Progenitor cell of endocrine pancreas (in vitro differentiated cells): ENCODE results near the gene KCNMA1. TPM values are rescaled to one million over a fixed set of nuclear protein-coding genes. Genes with fewer than 3 reads are reported as not detected.

Experiments
- DNase-seq: peaks from one replicate; pipeline ENCODE4 v3.0.0; 2021; ENCODE audit warnings: low spot score; ENCODE audit not compliant: unreplicated experiment
- H3K27ac Mint-ChIP-seq: 2 replicates; pipeline ENCODE4 v1.8.0; 2021; ENCODE audit warnings: mild to moderate bottlenecking, moderate library complexity, mixed read lengths
- H3K27me3 Mint-ChIP-seq: 2 replicates; pipeline ENCODE4 v1.8.0; 2021; ENCODE audit warnings: mixed read lengths
- H3K36me3 Mint-ChIP-seq: 2 replicates; pipeline ENCODE4 v1.8.0; 2022; ENCODE audit warnings: mixed read lengths; ENCODE audit not compliant: insufficient read depth
- H3K4me1 Mint-ChIP-seq: 2 replicates; pipeline ENCODE4 v1.8.0; 2021; ENCODE audit warnings: low read depth, mixed read lengths
- H3K4me3 Mint-ChIP-seq: 2 replicates; pipeline ENCODE4 v1.8.0; 2021; ENCODE audit warnings: low read depth, mild to moderate bottlenecking, moderate library complexity, mixed read lengths
- H3K9me3 Mint-ChIP-seq: 2 replicates; pipeline ENCODE4 v1.8.0; 2021; ENCODE audit warnings: low read depth, mixed read lengths
- CTCF ChIP-seq: fragments of 200-600 bp; sonication (generic); IDR thresholded peaks from one replicate; pipeline ENCODE4 v1.5.0; 2021; ENCODE audit warnings: antibody characterized with exemption, mild to moderate bottlenecking; ENCODE audit not compliant: unreplicated experiment
- total RNA-seq: library from RNA; stranded (reverse); gene quantifications from 2 replicates; pipeline ENCODE4 v1.2.1, GENCODE V29; 2021

The KCNMA1 gene
- total RNA-seq, 1 donor from 2014 or later = 5.8 TPM

- Mint-ChIP-seq H3K9me3 (no peaks in the 10 kb centered on the region), H3K4me1 (peaks cover 12% of the 10 kb centered on the region), H3K36me3 (no peaks in the 10 kb centered on the region), H3K4me3 (no peak overlapping the region), H3K27ac (no peak overlapping the region), H3K27me3 (peaks cover 5% of the 10 kb centered on the region)
- no peak for TF ChIP-seq CTCF
- no peak for DNase-seq
Measured at GRCh38 chr10:77042706-77043419, 594.7 kb downstream of the KCNMA1 start.

DNA sequence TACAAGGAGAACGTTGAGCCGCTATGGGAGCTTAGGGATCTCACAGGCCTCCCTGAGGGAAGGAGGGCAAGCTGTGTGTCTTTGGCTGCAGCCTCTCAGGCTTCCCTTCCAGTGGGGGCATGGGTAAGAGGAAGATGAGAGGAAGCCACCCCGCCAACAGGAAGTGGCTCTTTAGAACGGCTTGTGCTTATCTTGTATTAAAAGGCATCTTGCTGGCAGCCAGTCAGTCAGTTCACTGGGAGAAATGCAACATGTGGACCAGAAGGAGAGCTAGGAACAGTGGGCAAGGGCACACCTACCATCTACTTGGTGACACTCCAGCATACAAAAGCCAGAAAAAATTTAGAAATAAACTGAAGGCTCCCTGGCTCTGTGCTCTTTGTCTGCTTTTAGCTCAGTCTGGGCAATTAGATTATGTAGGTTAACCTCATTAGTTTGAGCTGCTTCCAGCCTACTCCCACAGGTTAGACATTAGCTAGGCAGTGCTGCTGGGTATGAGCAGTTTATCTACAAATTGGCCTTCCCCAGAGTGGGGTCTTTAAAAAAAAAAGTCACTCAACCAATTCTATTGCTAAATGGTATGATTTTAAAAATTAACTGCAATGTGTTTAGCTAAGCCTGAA, 595.9 kb downstream of the KCNMA1 start:
- Mint-ChIP-seq H3K9me3 (no peaks in the 10 kb centered on the region), H3K4me1 (peaks cover 15% of the 10 kb centered on the region), H3K36me3 (no peaks in the 10 kb centered on the region), H3K27ac (no peak overlapping the region), H3K4me3 (no peak overlapping the region), H3K27me3 (peaks cover 5% of the 10 kb centered on the region)
- TF ChIP-seq CTCF = no peak
- no peak for DNase-seq

- peaks cover 14% of the 10 kb centered on the region for H3K27me3 Mint-ChIP-seq
- H3K4me3 Mint-ChIP-seq = no peak overlapping the region
- H3K27ac Mint-ChIP-seq = peak overlapping the region; percentile 38
- no peak for DNase-seq
- no peaks in the 10 kb centered on the region for H3K9me3 Mint-ChIP-seq
- TF ChIP-seq CTCF = no peak
- H3K36me3 Mint-ChIP-seq = no peaks in the 10 kb centered on the region
- peaks cover 13% of the 10 kb centered on the region for H3K4me1 Mint-ChIP-seq
Measured at GRCh38 chr10:77038407-77038806, 599.2 kb downstream of the KCNMA1 start.

GRCh38 chr10:77037735-77038403, 599.7 kb downstream of the KCNMA1 start:
- DNase-seq = no peak
- Mint-ChIP-seq H3K9me3 (no peaks in the 10 kb centered on the region), H3K27me3 (peaks cover 19% of the 10 kb centered on the region), H3K4me1 (peaks cover 13% of the 10 kb centered on the region), H3K27ac (peak overlapping the region; percentile 38), H3K4me3 (no peak overlapping the region), H3K36me3 (no peaks in the 10 kb centered on the region)
- TF ChIP-seq CTCF = no peak

GRCh38 chr10:77036993-77037734, 600.4 kb downstream of the KCNMA1 start:
- no peak overlapping the region for H3K27ac Mint-ChIP-seq
- no peak overlapping the region for H3K4me3 Mint-ChIP-seq
- H3K27me3 Mint-ChIP-seq = peaks cover 22% of the 10 kb centered on the region
- TF ChIP-seq CTCF = peak; percentile 72
- H3K36me3 Mint-ChIP-seq = no peaks in the 10 kb centered on the region
- DNase-seq = no peak
- no peaks in the 10 kb centered on the region for H3K9me3 Mint-ChIP-seq
- H3K4me1 Mint-ChIP-seq = peaks cover 13% of the 10 kb centered on the region
